Mucosa of descending colon (tissue), 3 donors: ENCODE results near the gene TMOD2. TPM values are rescaled to one million over a fixed set of nuclear protein-coding genes. Genes with fewer than 3 reads are reported as not detected.

Experiments
- ATAC-seq: fragments of 200-7000 bp; cut with Tn5 transposase; one replicate; pipeline ENCODE4 v1.9.1; 2020; ENCODE audit warnings: mild to moderate bottlenecking, moderate library complexity
- DNase-seq, 3 donors: peaks; one replicate each; pipeline ENCODE4 v3.0.0-alpha.2; 2020
- H3K36me3 ChIP-seq: fragments of 200-600 bp; one replicate; pipeline ENCODE4 v1.8.0; 2021; ENCODE audit warnings: low read depth, mild to moderate bottlenecking
- H3K4me1 ChIP-seq: fragments of 200-600 bp; one replicate; pipeline ENCODE4 v1.8.0; 2021; ENCODE audit warnings: low read depth, mild to moderate bottlenecking
- H3K4me3 ChIP-seq: fragments of 200-600 bp; one replicate; pipeline ENCODE4 v1.8.0; 2021; ENCODE audit warnings: mild to moderate bottlenecking
- H3K9me3 ChIP-seq: fragments of 200-600 bp; one replicate; pipeline ENCODE4 v1.8.0; 2021; ENCODE audit warnings: mild to moderate bottlenecking
- CTCF ChIP-seq: fragments of 200-600 bp; IDR thresholded peaks from one replicate; pipeline ENCODE4 v1.8.0; 2022; ENCODE audit warnings: antibody characterized with exemption, mild to moderate bottlenecking
- intact Hi-C, 2 donors: fragments of 100-400 bp; cut with DNase I in 1 of 2; cut with micrococcal nuclease in 1 of 2; formaldehyde crosslinking; loops; one replicate each; pipeline versions ENCODE4 v1.11.0 to v1.11.1; 2022; cut with DNase I, micrococcal nuclease
- total RNA-seq, 3 donors: library from RNA; stranded (reverse); fragmentation: NEBNext Ultra II Directional in 2 of 3; extraction: Animal tissue kit (Norgen Biotek cat#: 25700) in 2 of 3; gene quantifications; one replicate each; pipeline versions ENCODE4 v1.2.1 to v1.2.4, GENCODE V29; 2021 to 2023
- donor health status: DM: no; HTN: no; CAD: no; lungs with moderate emphysema.
- donor health status: DM: no; HTN: no; CAD: no.
- donor health status: DM: no; HTN: yes; CAD: no.

The TMOD2 gene
- total RNA-seq, 3 donors from 2014 or later, result 3.7 to 30.3 (median 6.3) TPM

- Histone ChIP-seq H3K9me3 (no peaks in the 10 kb centered on the region), H3K4me3 (no peak overlapping the region), H3K36me3 (no peaks in the 10 kb centered on the region), H3K4me1 (peaks cover 13% of the 10 kb centered on the region)
- intact Hi-C loops, result no loop called here
- no peak for ATAC-seq
- DNase-seq, result no peak
- no peak for TF ChIP-seq CTCF
Observed at GRCh38 chr15:51828621-51829375, 77.4 kb downstream of the TMOD2 start.

DNA sequence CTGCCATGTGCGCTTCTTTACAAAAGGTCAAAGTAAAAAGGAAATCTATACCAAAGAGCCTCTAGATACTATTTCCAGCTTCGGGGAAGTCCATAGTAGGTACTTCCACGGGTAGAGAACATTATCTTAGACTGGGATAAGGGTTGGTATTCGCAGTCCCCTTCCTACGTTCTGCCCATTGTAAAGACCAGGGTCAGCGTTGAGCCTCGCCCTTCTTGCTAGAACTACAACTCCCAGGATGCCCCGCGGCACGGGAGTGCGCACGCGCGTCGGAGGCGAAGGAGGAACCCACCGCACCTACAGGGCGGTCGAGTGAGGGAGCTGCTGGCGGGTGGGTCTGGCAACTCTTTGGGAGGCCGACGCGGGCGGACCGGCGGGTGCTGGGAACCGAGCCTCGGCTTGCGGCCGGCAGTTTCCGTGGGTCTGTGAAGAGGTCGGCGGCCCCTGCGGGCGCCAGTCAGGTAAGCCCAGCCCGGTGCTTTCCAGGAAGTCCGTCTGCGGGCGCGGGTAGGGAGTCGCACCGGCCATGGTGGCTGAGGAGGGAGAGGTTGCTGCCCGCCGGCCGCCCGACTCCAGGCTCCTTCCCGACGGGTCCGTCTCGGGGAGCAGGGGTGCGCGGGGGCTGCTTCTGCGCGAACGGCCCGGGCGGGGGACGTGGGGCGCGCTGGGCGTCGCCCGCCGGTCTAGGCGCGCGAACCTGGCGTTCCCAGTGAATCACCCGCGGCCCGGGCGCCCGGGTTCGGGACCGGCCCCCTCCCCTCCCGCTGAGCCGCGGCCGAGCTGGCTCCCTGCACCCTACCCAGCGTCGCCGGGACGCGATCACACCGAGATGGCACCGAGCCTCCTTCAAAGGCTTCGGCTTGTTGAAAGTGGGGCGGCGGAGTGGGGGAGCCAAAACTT is 78.2 kb downstream of the TMOD2 start, which contains the start of gene TMOD3:
TSS of gene TMOD3 (plus strand) at position 278 of the 900 bp plus-strand sequence. CDS start 33,232 bp downstream, outside the sequence.
- peak within 1 kb of the TSS; percentile 84 for H3K4me3 ChIP-seq
- no peaks in the 10 kb centered on the region for H3K9me3 ChIP-seq
- peak; percentile 95 for ATAC-seq
- no peaks in the 10 kb centered on the region for H3K36me3 ChIP-seq
- intact Hi-C loops, result no loop called here
- TF ChIP-seq CTCF, result no peak
- H3K4me1 ChIP-seq, result peaks cover 16% of the 10 kb centered on the region
- DNase-seq, result peak; percentile 95 to 98 (median 96)

- intact Hi-C loops, result no loop called here
- H3K36me3 ChIP-seq, result no peaks in the 10 kb centered on the region
- peaks cover 16% of the 10 kb centered on the region for H3K4me1 ChIP-seq
- peak; percentile 43 for ATAC-seq
- TF ChIP-seq CTCF, result no peak
- H3K9me3 ChIP-seq, result no peaks in the 10 kb centered on the region
- no peak for DNase-seq
- H3K4me3 ChIP-seq, result peak overlapping the region; percentile 84
Observed at GRCh38 chr15:51830276-51830806, 78.9 kb downstream of the TMOD2 start.

- intact Hi-C loops, result no loop called here
- Histone ChIP-seq H3K36me3 (no peaks in the 10 kb centered on the region), H3K4me1 (peaks cover 16% of the 10 kb centered on the region), H3K9me3 (no peaks in the 10 kb centered on the region), H3K4me3 (no peak overlapping the region)
- DNase-seq, result no peak
- no peak for TF ChIP-seq CTCF
- ATAC-seq, result no peak
Observed at GRCh38 chr15:51833772-51834171, 82.4 kb downstream of the TMOD2 start.

- no peaks in the 10 kb centered on the region for H3K9me3 ChIP-seq
- no peak for TF ChIP-seq CTCF
- no peaks in the 10 kb centered on the region for H3K36me3 ChIP-seq
- no peak for DNase-seq
- no peak overlapping the region for H3K4me3 ChIP-seq
- intact Hi-C loops, result no loop called here
- peak; percentile 51 for ATAC-seq
- H3K4me1 ChIP-seq, result peaks cover 12% of the 10 kb centered on the region
Observed at GRCh38 chr15:51837792-51838251, 86.4 kb downstream of the TMOD2 start.
